Liver (tissue), 3 donors: Measurements from ENCODE around the gene DGKB.

Experiments used
- CTCF ChIP-seq: fragments of 150-350 bp; IDR thresholded peaks from 2 replicates; pipeline ENCODE4 v1.5.1; 2017; ENCODE audit warnings: improper control_type of control experiment, low read depth, low read length; ENCODE audit not compliant: missing input control
- GABPA ChIP-seq, 2 donors: IDR thresholded peaks in 1 of 2; conservative IDR thresholded peaks in 1 of 2; 2 replicates each; pipeline ENCODE4 v1.6.1; 2016; ENCODE audit warnings: antibody characterized with exemption in 2 of 2, mild to moderate bottlenecking in 1 of 2, moderate library complexity in 1 of 2
- JUND ChIP-seq, 2 donors: IDR thresholded peaks; 2 replicates each; pipeline ENCODE4 v1.6.1; 2016; ENCODE audit warnings: antibody characterized with exemption in 2 of 2
- RAD21 ChIP-seq, 2 donors: IDR thresholded peaks; 2 replicates each; pipeline ENCODE4 v1.6.1; 2016; ENCODE audit warnings: antibody characterized with exemption in 2 of 2, mild to moderate bottlenecking in 2 of 2
- REST ChIP-seq: IDR thresholded peaks from 2 replicates; pipeline ENCODE4 v1.6.1; 2016; ENCODE audit warnings: antibody characterized with exemption, mild to moderate bottlenecking
- SP1 ChIP-seq: IDR thresholded peaks from 2 replicates; pipeline ENCODE4 v1.6.1; 2018; ENCODE audit warnings: antibody characterized with exemption, mild to moderate bottlenecking
- TAF1 ChIP-seq: conservative IDR thresholded peaks from 2 replicates; pipeline ENCODE4 v1.6.1; 2016; ENCODE audit warnings: antibody characterized with exemption, mild to moderate bottlenecking
- ZBTB33 ChIP-seq: IDR thresholded peaks from 2 replicates; pipeline ENCODE4 v1.6.1; 2016; ENCODE audit warnings: antibody characterized with exemption
- donor health status: healthy.
- donor health status: healthy.

GRCh38 chr7:14446829-14447228 lies 455.7 kb downstream of the DGKB start:
- TF ChIP-seq CTCF (no peak), RAD21 (IDR thresholded peaks at IDR 0.05) (no peak), REST (no peak), JUND (IDR thresholded peaks at IDR 0.05) (no peak), TAF1 (no peak), SP1 (no peak), GABPA (IDR thresholded peaks at IDR 0.05 in 1 of 2, conservative IDR thresholded peaks at IDR 0.05 in 1 of 2) (no peak), ZBTB33 (no peak)
